ENCODE data around the gene NDUFS2. TPM values are rescaled to one million over a fixed set of nuclear protein-coding genes. Genes with fewer than 3 reads are reported as not detected.

Gene NDUFS2
- total RNA-seq, 3 donors from 2014 or later (not counting 1 experiment from before 2014, with no cell fraction given), result 74.7 to 88.8 (median 84.7) TPM

GRCh38 chr1:161225534-161226319 is 23.6 kb downstream of the NDUFS2 start, which contains the start of gene TOMM40L:
TOMM40L (plus strand) TSS chr1:161226060; CDS start chr1:161226490, 430 bp downstream.
- Mint-ChIP-seq H3K4me3 (peak within 1 kb of the TSS; percentile 100), H3K27ac (peak within 1 kb of the TSS; percentile 92 to 95), H3K27me3 (ENCODE audit: low read depth in 2 of 2) (no peaks in the 10 kb centered on the region), H3K4me1 (peaks cover 44 to 54% of the 10 kb centered on the region in 2 donors), H3K9me3 (no peaks in the 10 kb centered on the region), H3K36me3 (no peaks in the 10 kb centered on the region)
- Histone ChIP-seq H3K27me3 (ENCODE audit: control insufficient read depth, insufficient read depth, low read length) (no peaks in the 10 kb centered on the region), H3K4me3 (ENCODE audit: low read length) (peak within 1 kb of the TSS; percentile 67), H3K36me3 (ENCODE audit: control insufficient read depth, insufficient read depth, low read length) (peaks cover 19% of the 10 kb centered on the region), H3K9me3 (ENCODE audit: control insufficient read depth, insufficient read depth, low read length) (no peaks in the 10 kb centered on the region), H3K27ac (ENCODE audit: low read length) (peak within 1 kb of the TSS; percentile 72), H3K4me1 (ENCODE audit: control insufficient read depth, insufficient read depth, low read length) (peaks cover 32% of the 10 kb centered on the region)
- DNase-seq, result peak; percentile 77 to 97
- TF ChIP-seq CTCF (IDR thresholded peaks at IDR 0.05), result no peak
- intact Hi-C loops (cut with micrococcal nuclease), result loop anchor here (1.0 to 5.0 kb wide), 6 partner anchors 8 to 142 kb away; partner anchors contain the start of genes CFAP126, MPZ and NDUFS2
- peak; percentile 90 to 95 (median 94) for ATAC-seq
- WGBS (ENCODE audit: insufficient coverage), result 6% methylated on average over 15 of the region's 16 CpGs

- Histone ChIP-seq H3K9me3 (ENCODE audit: control insufficient read depth, insufficient read depth, low read length) (no peaks in the 10 kb centered on the region), H3K4me3 (ENCODE audit: low read length) (peak overlapping the region; percentile 67), H3K27ac (ENCODE audit: low read length) (peak overlapping the region; percentile 43), H3K36me3 (ENCODE audit: control insufficient read depth, insufficient read depth, low read length) (peaks cover 19% of the 10 kb centered on the region), H3K4me1 (ENCODE audit: control insufficient read depth, insufficient read depth, low read length) (peaks cover 32% of the 10 kb centered on the region), H3K27me3 (ENCODE audit: control insufficient read depth, insufficient read depth, low read length) (no peaks in the 10 kb centered on the region)
- Mint-ChIP-seq H3K4me3 (peak overlapping the region; percentile 100), H3K4me1 (peaks cover 44 to 53% of the 10 kb centered on the region in 2 donors), H3K27me3 (ENCODE audit: low read depth in 2 of 2) (no peaks in the 10 kb centered on the region), H3K36me3 (no peaks in the 10 kb centered on the region), H3K27ac (peak overlapping the region; percentile 92 to 95), H3K9me3 (no peaks in the 10 kb centered on the region)
- intact Hi-C loops (cut with micrococcal nuclease), result loop anchor here (5.0 kb wide), 2 partner anchors 81 to 141 kb away; partner anchors contain the start of genes CFAP126 and MPZ
- no peak for TF ChIP-seq CTCF (IDR thresholded peaks at IDR 0.05)
- DNase-seq (peak in 1 of 2 donors; percentile 26), ATAC-seq (no peak)
- WGBS (ENCODE audit: insufficient coverage), result 10% methylated on average over 15 of the region's 15 CpGs
These were observed 24.1 kb downstream of the NDUFS2 start for GRCh38 chr1:161226320-161226711.

GRCh38 chr1:161226759-161227158 is 24.6 kb downstream of the NDUFS2 start:
- ATAC-seq (no peak), DNase-seq (no peak)
- no peaks in the 10 kb centered on the region for H3K27me3 ChIP-seq (ENCODE audit: control insufficient read depth, insufficient read depth, low read length)
- WGBS (ENCODE audit: insufficient coverage), result 60% methylated on average over 3 of the region's 3 CpGs
- H3K9me3 ChIP-seq (ENCODE audit: control insufficient read depth, insufficient read depth, low read length), result no peaks in the 10 kb centered on the region
- no peaks in the 10 kb centered on the region for H3K27me3 Mint-ChIP-seq (ENCODE audit: low read depth in 2 of 2)
- H3K36me3 ChIP-seq (ENCODE audit: control insufficient read depth, insufficient read depth, low read length), result peaks cover 19% of the 10 kb centered on the region
- no peak overlapping the region for H3K4me3 ChIP-seq (ENCODE audit: low read length)
- peak overlapping the region in 1 of 2 donors; percentile 92 for H3K27ac Mint-ChIP-seq
- no peaks in the 10 kb centered on the region for H3K36me3 Mint-ChIP-seq
- no peak for TF ChIP-seq CTCF (IDR thresholded peaks at IDR 0.05)
- H3K4me1 ChIP-seq (ENCODE audit: control insufficient read depth, insufficient read depth, low read length), result peaks cover 32% of the 10 kb centered on the region
- intact Hi-C loops (cut with micrococcal nuclease), result loop anchor here (1.0 to 5.0 kb wide), 4 partner anchors 65 to 156 kb away; partner anchors contain the start of genes CFAP126 and MPZ
- peaks cover 44 to 53% of the 10 kb centered on the region in 2 donors for H3K4me1 Mint-ChIP-seq
- H3K4me3 Mint-ChIP-seq, result peak overlapping the region; percentile 100
- no peaks in the 10 kb centered on the region for H3K9me3 Mint-ChIP-seq
- no peak overlapping the region for H3K27ac ChIP-seq (ENCODE audit: low read length)
